Tibial artery (tissue), 4 donors: Measurements from ENCODE around the gene BHLHA15.

ENCODE experiments used
- DNase-seq, 2 donors: peaks; one replicate each; pipeline ENCODE4 v3.0.0-alpha.2; 2019
- H3K27ac ChIP-seq, 2 donors: fragments of 200-600 bp; sonication (generic) in 1 of 2; 1 replicate in 1 of 2; 2 replicates in 1 of 2; pipeline ENCODE4 v1.5.1; 2018 to 2019; ENCODE audit warnings: mild to moderate bottlenecking in 1 of 2
- H3K27me3 ChIP-seq, 2 donors: fragments of 200-600 bp; sonication (generic) in 1 of 2; one replicate each; pipeline versions ENCODE4 v1.5.1 to v1.6.0; 2016 to 2019
- H3K36me3 ChIP-seq, 3 donors: fragments of 200-600 bp; sonication (generic) in 2 of 3; one replicate each; pipeline ENCODE4 v1.5.1; 2016 to 2019; ENCODE audit warnings: mild to moderate bottlenecking in 2 of 3
- H3K4me1 ChIP-seq, 4 donors: fragments of 200-600 bp; sonication (generic) in 2 of 4; 1 replicate in 3 of 4; 2 replicates in 1 of 4; pipeline ENCODE4 v1.5.1; 2016 to 2019
- H3K4me3 ChIP-seq, 2 donors: fragments of 200-600 bp; sonication (generic) in 1 of 2; 1 replicate in 1 of 2; 2 replicates in 1 of 2; pipeline ENCODE4 v1.5.1; 2018 to 2019; ENCODE audit warnings: mild to moderate bottlenecking in 2 of 2
- H3K9me3 ChIP-seq, 3 donors: fragments of 200-600 bp; sonication (generic) in 1 of 3; one replicate each; pipeline ENCODE4 v1.5.1; 2016 to 2019
- intact Hi-C: fragments of 100-400 bp; cut with DNase I; formaldehyde crosslinking; loops from one replicate; pipeline ENCODE4 v1.15.0; 2023; ENCODE audit warnings: low total_unique reads
- TF ChIP-seq, protein P1 (sequence below), 2 experiments: fragments of 200-600 bp in 1 of 2; fragments of 450-650 bp in 1 of 2; IDR thresholded peaks; one replicate each; pipeline ENCODE4 v1.5.1; 2017 to 2019; ENCODE audit warnings: antibody characterized with exemption in 2 of 2, mild to moderate bottlenecking in 1 of 2, moderate library complexity in 1 of 2

The BHLHA15 gene

DNA sequence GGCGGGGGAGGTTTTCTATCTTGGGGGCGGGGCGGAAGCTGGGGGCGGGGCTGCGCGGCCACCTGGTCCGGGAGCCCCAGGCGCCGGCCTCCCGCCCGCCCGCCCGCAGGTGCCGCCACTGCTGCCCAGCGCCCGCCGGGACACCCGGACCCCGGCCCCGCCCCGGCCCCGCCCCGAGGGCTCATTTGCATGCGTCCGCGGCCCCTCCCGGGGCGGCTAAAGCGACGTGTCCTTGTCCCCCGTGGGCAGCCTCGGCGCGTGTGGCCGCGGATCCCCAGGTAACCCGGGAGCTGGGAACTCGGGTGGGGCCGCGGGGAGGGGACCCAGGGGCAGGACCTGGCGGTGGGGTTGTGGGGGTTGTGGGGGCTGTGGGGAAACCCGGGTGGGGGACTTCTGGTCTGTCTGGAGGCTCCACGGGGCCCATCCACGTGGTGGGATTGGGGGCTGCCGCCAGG, at the start of gene BHLHA15:
Gene BHLHA15, plus strand, starts transcription at position 219 of the 455 bp plus-strand sequence. CDS start 871 bp downstream, outside the sequence.
- Histone ChIP-seq H3K27me3 (peaks cover 0 to 22% of the 10 kb centered on the region in 2 donors), H3K27ac (no peak within 1 kb of the TSS), H3K4me3 (peak within 1 kb of the TSS; percentile 38 to 41), H3K36me3 (peaks cover 8 to 20% (median 11%) of the 10 kb centered on the region in 3 donors), H3K9me3 (no peaks in the 10 kb centered on the region), H3K4me1 (peaks cover 0 to 21% (median 12%) of the 10 kb centered on the region in 4 donors)
- TF ChIP-seq, protein P1, sequence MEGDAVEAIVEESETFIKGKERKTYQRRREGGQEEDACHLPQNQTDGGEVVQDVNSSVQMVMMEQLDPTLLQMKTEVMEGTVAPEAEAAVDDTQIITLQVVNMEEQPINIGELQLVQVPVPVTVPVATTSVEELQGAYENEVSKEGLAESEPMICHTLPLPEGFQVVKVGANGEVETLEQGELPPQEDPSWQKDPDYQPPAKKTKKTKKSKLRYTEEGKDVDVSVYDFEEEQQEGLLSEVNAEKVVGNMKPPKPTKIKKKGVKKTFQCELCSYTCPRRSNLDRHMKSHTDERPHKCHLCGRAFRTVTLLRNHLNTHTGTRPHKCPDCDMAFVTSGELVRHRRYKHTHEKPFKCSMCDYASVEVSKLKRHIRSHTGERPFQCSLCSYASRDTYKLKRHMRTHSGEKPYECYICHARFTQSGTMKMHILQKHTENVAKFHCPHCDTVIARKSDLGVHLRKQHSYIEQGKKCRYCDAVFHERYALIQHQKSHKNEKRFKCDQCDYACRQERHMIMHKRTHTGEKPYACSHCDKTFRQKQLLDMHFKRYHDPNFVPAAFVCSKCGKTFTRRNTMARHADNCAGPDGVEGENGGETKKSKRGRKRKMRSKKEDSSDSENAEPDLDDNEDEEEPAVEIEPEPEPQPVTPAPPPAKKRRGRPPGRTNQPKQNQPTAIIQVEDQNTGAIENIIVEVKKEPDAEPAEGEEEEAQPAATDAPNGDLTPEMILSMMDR (IDR thresholded peaks at IDR 0.05) = no peak
- intact Hi-C loops = no loop called here
- DNase-seq = peak; percentile 17 to 58

DNA sequence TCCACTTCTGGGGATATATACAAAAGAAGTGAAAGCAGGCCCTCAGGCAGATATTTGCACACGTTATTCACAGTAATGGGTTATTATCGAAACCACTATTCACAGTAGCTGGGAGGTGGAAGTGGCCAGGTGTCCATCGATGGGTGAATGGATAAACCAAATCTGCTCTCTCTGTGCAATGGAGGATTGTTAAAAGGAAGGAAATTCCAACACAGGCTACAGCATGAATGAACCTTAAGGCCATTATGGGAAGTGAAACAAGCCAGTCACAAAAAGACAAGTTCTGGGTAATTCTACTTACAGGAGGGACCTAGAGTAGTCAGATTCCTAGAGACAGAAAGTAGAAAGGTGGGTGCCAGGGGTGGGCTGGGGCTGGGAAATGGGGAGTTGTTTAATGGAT, 48.5 kb upstream of the BHLHA15 start:
- Histone ChIP-seq H3K27ac (no peak overlapping the region), H3K4me3 (no peak overlapping the region), H3K9me3 (no peaks in the 10 kb centered on the region), H3K36me3 (peaks cover 4 to 7% (median 7%) of the 10 kb centered on the region in 3 donors), H3K4me1 (no peaks in the 10 kb centered on the region), H3K27me3 (no peaks in the 10 kb centered on the region)
- TF ChIP-seq, protein P1 (IDR thresholded peaks at IDR 0.05) = no peak
- DNase-seq = no peak
- intact Hi-C loops = no loop called here

DNA sequence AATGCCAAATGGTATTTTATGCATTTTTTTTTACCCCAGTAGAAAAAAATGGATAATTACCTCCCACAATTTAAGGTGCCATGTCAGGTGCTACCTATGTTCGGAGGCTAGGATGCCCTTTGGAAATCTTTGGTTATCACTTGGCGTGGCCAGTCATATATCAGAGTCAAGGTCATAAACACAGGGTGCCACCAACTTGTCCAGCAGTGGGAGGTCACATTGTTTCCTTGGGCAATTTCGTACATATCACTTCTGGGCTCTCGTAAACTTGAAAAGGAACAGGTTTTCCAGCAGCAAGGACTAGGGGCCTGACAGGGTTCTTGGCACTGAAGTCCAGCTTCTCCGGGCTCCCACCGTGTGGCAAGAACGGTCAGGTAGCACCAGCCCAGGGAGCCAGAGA, 48.0 kb upstream of the BHLHA15 start:
- no peaks in the 10 kb centered on the region for H3K4me1 ChIP-seq
- H3K27ac ChIP-seq = no peak overlapping the region
- TF ChIP-seq, protein P1 (IDR thresholded peaks at IDR 0.05) = no peak
- H3K27me3 ChIP-seq = no peaks in the 10 kb centered on the region
- intact Hi-C loops = no loop called here
- H3K9me3 ChIP-seq = no peaks in the 10 kb centered on the region
- peaks cover 4 to 7% (median 6%) of the 10 kb centered on the region in 3 donors for H3K36me3 ChIP-seq
- no peak for DNase-seq
- H3K4me3 ChIP-seq = no peak overlapping the region

DNA sequence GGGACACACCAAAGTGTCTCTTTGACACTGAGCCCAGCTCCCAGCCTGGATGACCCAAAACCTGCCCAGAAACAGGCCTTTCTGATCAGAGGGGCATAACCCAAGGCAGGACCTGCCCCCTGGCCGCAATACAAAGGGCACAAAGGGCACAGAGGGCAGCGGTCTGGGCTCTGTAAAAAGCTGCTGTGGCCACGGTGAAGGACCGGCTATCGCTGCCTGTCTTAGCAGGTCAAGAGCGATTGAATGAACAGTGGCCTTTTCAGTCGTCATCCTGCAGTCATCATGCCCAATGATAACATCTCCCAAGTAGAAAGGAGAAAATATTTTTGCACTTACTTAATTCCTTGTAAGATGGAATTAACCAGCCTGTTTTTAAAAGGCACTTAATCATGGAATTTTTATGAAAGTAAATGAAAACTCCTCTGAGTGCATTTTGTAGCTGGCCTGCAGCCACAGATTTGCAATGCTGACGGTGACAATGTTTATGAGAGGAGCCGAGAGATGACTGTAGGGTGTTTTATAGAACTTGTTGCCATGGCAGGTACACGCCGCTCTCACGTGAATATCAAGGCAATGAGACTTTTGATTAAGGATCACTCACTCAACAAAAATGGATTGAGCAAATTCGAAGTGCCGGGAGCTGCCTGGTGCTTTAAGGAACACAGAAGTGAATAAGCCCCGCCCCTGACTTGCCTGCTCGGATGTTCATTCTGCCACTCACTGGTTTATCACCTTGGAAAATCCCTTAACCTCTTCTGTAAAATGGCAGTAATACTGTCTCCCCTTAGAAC, 47.3 kb upstream of the BHLHA15 start:
- no peak overlapping the region for H3K4me3 ChIP-seq
- H3K27ac ChIP-seq = no peak overlapping the region
- TF ChIP-seq, protein P1 (IDR thresholded peaks at IDR 0.05) = no peak
- intact Hi-C loops = no loop called here
- no peak for DNase-seq
- no peaks in the 10 kb centered on the region for H3K4me1 ChIP-seq
- no peaks in the 10 kb centered on the region for H3K27me3 ChIP-seq
- no peaks in the 10 kb centered on the region for H3K9me3 ChIP-seq
- peaks cover 4 to 7% (median 6%) of the 10 kb centered on the region in 3 donors for H3K36me3 ChIP-seq

DNA sequence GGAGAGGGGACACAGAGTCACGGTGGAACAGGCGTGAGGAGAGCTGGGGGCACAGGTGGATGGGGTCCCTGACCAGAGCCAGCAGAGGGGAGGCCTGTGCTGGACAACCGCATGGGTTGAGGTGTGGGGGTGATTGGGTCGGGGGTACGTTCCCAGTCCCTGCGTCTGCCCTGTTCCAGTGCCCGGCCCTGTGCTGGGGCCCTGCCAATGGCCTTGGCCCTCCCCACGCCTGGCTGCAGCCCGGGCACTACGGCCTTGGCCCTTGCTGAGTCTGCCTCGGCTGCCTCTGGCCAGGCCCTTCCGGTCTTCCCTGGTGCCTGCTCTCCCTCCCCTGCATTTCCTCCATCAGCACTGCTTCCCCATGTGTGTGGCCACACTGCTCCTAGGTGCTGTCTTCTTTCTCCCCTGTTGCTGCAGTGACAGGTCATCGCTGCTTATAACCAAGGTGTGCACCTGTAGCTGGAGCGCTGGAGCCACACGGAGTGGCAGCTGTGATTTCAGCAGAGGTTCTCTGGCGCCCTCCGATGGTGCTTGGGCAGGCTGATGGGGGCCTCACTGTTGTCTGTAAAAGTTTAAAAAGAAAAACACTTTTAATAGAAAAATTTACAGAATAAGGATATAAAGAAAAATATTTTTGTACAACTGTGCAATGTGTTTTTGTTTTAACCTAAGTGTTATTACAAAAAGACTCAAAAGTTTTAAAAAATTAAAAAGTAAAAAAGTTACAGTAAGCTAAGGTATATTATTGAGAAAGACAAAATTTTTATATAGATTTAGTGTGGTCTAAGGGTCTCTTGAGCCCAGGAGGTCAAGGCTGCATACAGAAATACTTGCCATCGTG, 45.2 kb upstream of the BHLHA15 start:
- TF ChIP-seq, protein P1 (IDR thresholded peaks at IDR 0.05) = peak in 1 of 2 experiments; percentile 34
- intact Hi-C loops = loop anchor here (5.0 kb wide), 1 partner anchor 144 kb away; no protein-coding TSS in a partner anchor

More for the DNA sequence above, 45.2 kb upstream of the BHLHA15 start:
- no peak overlapping the region for H3K27ac ChIP-seq
- H3K4me3 ChIP-seq = no peak overlapping the region
- H3K36me3 ChIP-seq = peaks cover 0 to 2% (median 0%) of the 10 kb centered on the region in 3 donors
- no peaks in the 10 kb centered on the region for H3K4me1 ChIP-seq
- no peaks in the 10 kb centered on the region for H3K9me3 ChIP-seq
- H3K27me3 ChIP-seq = no peaks in the 10 kb centered on the region
- DNase-seq = no peak
